Measurements from ENCODE around the gene PPP2R3B. TPM values are rescaled to one million over a fixed set of nuclear protein-coding genes. Genes with fewer than 3 reads are reported as not detected.
A peak's percentile ranks its signal among the peaks of the same experiment; 100 is the strongest.

PPP2R3B gene
- total and polyA plus RNA-seq, 2 of the 13 experiments (the other 11 are each of a cell fraction or from before 2014, with no cell fraction given), result 17.0 to 21.4 TPM

GRCh38 chrX:312621-313331 lies 73.9 kb downstream of the PPP2R3B start:
- peaks cover 6% of the 10 kb centered on the region; the same call in 1 of the 2 replicates for H4K20me1 ChIP-seq (ENCODE audit: insufficient read depth, low read length)
- H3K27ac ChIP-seq (ENCODE audit: extremely low read length, insufficient read depth, low read length), result no peak overlapping the region
- H3K4me2 ChIP-seq (ENCODE audit: low read depth, low read length), result no peak overlapping the region
- BruUV-seq (replicated peaks), result no TSS peak
- peaks cover 6% of the 10 kb centered on the region for H3K79me2 ChIP-seq (ENCODE audit: insufficient read depth, low read length)
- ChIA-PET POLR2A (no interaction called here), CTCF (ENCODE audit: low intra/inter-chr PET ratio, low total read pairs) (no interaction called here)
- 97% methylated on average over 34 of the region's 54 CpGs for WGBS (ENCODE audit: low lambda C conversion rate)
- H3K36me3 ChIP-seq (replicated peaks in 1 of 2; ENCODE audit: control insufficient read depth in 1 of 2, insufficient read depth in 2 of 2, low read length in 2 of 2), result peaks cover 16 to 60% of the 10 kb centered on the region in 2 experiments; a peak in 4 of 5 replicates
- H3K4me3 ChIP-seq (replicated peaks in 1 of 3; ENCODE audit: insufficient read depth in 1 of 3, low read depth in 2 of 3, low read length in 3 of 3), result no peak overlapping the region
- H3K27me3 ChIP-seq (ENCODE audit: control insufficient read depth in 1 of 2, insufficient read depth in 2 of 2, low read length in 2 of 2), result no peaks in the 10 kb centered on the region
- H3K4me1 ChIP-seq (ENCODE audit: insufficient read depth, low read length), result no peaks in the 10 kb centered on the region
- H3K9ac ChIP-seq (ENCODE audit: insufficient read depth, low read depth, low read length), result no peak overlapping the region
- no peaks in the 10 kb centered on the region for H3K9me3 ChIP-seq (ENCODE audit: low read length)
- no peak for DNase-seq (ENCODE audit: low spot score)
- in situ Hi-C loops (cut with HindIII; ENCODE audit: extremely low pct_ligation_motif_present, low pct_unique_long_range_greater_than_20kb) (no loop called here), intact Hi-C loops (cut with micrococcal nuclease; ENCODE audit: unreplicated experiment) (no loop called here)
- ATAC-seq, result no peak
- H2AFZ ChIP-seq (ENCODE audit: low read length), result no peak overlapping the region
- FAIRE-seq, result no peak
- TF ChIP-seq RBM22 (optimal IDR thresholded peaks at IDR 0.05; ENCODE audit: low read length) (peak; percentile 83), RBFOX2 (IDR thresholded peaks at IDR 0.05; ENCODE audit: low read depth, low read length) (peak; percentile 67), ZBTB40 (IDR thresholded peaks at IDR 0.05) (no peak), ZBTB40 (CRISPR knock-in tag; IDR thresholded peaks at IDR 0.05) (no peak), ZNF713 (CRISPR knock-in tag; IDR thresholded peaks at IDR 0.05) (no peak), GZF1 (CRISPR knock-in tag; IDR thresholded peaks at IDR 0.05) (no peak), AGO1 (IDR thresholded peaks at IDR 0.05; ENCODE audit: low read depth, low read length, poor library complexity, severe bottlenecking) (peak; percentile 66), ARHGAP35 (CRISPR knock-in tag; IDR thresholded peaks at IDR 0.05; ENCODE audit: borderline replicate concordance) (no peak), POLR2G (IDR thresholded peaks at IDR 0.05; ENCODE audit: low read depth, low read length) (0 out of 2 replicates have a peak, but pooled peaks have one; percentile 5), AGO2 (optimal IDR thresholded peaks at IDR 0.05; ENCODE audit: low read depth, low read length) (peak; percentile 90), ZEB1 (IDR thresholded peaks at IDR 0.05; ENCODE audit: insufficient replicate concordance, low read depth) (no peak)
- TF ChIP-seq, protein P1, sequence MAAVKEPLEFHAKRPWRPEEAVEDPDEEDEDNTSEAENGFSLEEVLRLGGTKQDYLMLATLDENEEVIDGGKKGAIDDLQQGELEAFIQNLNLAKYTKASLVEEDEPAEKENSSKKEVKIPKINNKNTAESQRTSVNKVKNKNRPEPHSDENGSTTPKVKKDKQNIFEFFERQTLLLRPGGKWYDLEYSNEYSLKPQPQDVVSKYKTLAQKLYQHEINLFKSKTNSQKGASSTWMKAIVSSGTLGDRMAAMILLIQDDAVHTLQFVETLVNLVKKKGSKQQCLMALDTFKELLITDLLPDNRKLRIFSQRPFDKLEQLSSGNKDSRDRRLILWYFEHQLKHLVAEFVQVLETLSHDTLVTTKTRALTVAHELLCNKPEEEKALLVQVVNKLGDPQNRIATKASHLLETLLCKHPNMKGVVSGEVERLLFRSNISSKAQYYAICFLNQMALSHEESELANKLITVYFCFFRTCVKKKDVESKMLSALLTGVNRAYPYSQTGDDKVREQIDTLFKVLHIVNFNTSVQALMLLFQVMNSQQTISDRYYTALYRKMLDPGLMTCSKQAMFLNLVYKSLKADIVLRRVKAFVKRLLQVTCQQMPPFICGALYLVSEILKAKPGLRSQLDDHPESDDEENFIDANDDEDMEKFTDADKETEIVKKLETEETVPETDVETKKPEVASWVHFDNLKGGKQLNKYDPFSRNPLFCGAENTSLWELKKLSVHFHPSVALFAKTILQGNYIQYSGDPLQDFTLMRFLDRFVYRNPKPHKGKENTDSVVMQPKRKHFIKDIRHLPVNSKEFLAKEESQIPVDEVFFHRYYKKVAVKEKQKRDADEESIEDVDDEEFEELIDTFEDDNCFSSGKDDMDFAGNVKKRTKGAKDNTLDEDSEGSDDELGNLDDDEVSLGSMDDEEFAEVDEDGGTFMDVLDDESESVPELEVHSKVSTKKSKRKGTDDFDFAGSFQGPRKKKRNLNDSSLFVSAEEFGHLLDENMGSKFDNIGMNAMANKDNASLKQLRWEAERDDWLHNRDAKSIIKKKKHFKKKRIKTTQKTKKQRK (IDR thresholded peaks at IDR 0.05; ENCODE audit: low read length), result no peak

All from HepG2 (cell line).